Activated gamma-delta T cell treated with anti-CD3 and anti-CD28 coated beads, Interleukin-2, amount 50 U/mL, for 16 hours (primary cell): Measurements from ENCODE around the gene NAPEPLD.
"Not testable (repeated sequence)": the region's sequence is repeated elsewhere in the genome, so short reads cannot be mapped to it uniquely, and the experiment has no call there.

Source experiments
- DNase-seq: peaks from one replicate; pipeline ENCODE4 v3.0.0-alpha.2; 2020; ENCODE audit warnings: low read depth

The NAPEPLD gene

DNA sequence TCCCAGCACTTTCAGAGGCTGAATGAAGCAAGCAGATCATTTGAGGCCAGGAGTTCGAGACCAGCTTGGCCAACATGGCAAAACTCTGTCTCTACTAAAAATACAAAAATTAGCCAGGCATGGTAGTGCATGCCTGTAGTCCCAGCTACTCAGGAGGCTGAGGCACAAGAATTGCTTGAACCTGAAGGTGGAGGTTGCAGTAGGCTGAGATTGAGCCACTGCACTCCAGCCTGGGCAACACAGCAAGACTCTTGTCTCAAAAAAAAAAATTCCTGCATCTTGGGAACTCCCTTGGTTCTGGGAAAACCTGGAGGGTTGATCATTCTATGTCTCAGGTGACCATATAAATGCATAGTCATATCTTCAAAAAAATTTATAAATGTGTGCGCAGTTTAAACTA is 4.1 kb downstream of the NAPEPLD start:
- DNase-seq, result not testable (repeated sequence)

DNA sequence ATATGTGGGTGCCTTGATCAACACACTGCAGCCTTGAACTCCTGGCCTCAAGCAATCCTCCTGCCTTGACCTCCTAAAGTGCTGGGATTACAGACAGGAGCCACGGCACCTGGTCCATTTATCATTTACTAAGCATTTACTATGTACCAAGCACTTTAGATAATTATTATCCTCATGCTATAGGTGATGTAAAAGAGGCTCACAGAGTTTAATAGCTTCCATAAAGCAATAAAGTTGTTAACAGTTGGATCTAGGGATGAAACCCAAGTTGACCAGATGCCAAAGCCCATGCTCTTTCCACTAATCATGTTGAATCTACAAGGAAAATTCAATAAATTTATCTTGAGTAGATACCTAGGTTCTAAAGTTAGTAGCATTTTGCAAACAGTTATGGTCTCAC is 5.0 kb downstream of the NAPEPLD start:
- no peak for DNase-seq

DNA sequence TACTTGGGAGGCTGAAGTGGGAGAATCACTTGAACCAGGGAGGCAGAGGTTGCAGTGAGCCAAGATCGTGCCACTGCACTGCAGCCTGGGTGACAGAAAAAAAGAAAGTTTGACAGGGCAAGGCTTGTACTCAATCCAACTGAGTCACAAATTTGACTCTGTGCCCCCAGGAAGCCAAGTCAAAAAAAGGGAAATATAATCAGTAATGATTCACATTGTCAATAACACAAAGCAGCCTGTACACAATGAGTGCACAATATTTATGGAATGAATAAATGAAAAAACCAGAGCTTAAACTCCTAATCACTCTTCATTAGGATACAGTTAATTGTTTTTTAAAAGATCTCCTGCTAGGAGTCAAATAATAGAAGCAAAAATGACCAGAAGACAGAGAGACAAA is 6.4 kb downstream of the NAPEPLD start:
- DNase-seq, result no peak

GRCh38 chr7:103141753-103142404 is 7.0 kb downstream of the NAPEPLD start:
- DNase-seq, result no peak

GRCh38 chr7:103140685-103141084 is 8.2 kb downstream of the NAPEPLD start:
- no peak for DNase-seq

DNA sequence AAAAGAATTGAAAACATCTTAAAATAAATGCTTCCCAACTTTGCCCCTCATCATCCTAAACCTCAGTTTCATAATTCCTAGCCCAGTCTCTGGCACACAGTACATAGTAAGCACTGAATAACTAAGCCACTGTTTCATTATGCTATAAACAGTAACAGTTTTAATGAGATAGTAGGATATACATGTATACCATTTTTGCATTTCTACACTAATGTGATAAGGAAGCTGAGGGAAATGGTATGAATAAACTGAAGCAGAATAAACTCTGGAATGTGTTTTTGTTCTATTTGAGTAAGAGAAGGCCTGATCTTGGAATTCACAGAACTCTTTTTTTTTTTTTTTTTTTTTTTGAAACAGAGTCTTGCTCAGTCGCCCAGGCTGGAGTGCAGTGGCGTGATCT is 8.8 kb downstream of the NAPEPLD start:
- DNase-seq, result no peak

- DNase-seq, result no peak
These were observed 13.9 kb downstream of the NAPEPLD start for GRCh38 chr7:103134836-103135554.

DNA sequence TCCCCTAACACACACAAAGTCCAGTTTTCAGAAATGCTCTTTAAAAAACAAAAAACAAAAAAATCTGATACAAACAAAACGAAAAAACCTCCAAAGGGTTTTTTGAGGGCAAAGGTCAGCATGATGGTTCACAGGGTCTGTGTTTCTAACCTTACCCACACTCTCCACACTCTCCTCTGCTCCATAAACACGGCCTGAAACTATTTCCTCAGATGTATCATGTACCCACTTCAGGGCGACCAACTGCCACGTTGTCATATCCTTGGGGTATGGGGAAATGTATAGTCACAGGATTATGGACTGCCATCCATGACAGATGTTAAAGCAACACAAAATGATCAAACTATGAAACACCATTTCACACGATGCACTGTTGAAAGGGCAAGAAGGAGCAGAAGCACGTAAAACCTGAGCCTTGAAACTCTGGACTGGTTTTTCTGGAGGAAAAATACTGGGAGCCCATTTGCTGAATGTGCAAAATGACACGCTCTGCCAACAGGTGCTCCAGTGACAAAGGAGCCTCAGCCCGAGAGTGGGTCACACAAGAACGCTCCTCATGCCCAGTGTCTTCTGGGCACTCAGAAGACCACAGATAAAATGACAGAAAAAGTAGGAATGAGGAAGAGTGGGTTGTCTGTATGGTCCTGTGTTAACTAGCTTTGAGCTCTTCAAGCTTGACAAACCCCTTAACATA is 15.8 kb downstream of the NAPEPLD start:
- DNase-seq, result no peak

- DNase-seq, result no peak
These were observed 17.8 kb downstream of the NAPEPLD start for GRCh38 chr7:103130901-103131624.

- DNase-seq, result no peak
These were observed 19.0 kb downstream of the NAPEPLD start for GRCh38 chr7:103129702-103130549.

GRCh38 chr7:103127006-103127405 is 21.9 kb downstream of the NAPEPLD start:
- DNase-seq, result no peak

- no peak for DNase-seq
These were observed 24.4 kb downstream of the NAPEPLD start for GRCh38 chr7:103124429-103124979.

DNA sequence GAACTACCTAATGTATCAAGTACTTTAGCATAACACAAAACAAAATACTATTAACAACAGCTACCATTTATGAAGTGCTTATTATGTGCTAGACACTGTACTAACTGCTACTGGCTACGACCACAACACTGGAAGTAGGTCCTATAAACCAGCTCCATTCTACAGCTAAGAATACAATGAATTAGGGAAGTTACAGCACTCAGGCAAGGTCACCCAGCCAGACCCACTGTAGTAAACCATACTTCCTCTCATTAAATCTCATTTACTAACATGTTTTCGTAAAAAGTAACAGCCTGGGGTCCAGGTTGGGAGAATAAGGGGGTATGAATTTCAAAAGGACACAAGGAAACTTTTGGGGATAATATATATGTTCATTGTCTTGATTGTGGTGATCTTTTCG is 25.4 kb downstream of the NAPEPLD start:
- DNase-seq, result no peak

DNA sequence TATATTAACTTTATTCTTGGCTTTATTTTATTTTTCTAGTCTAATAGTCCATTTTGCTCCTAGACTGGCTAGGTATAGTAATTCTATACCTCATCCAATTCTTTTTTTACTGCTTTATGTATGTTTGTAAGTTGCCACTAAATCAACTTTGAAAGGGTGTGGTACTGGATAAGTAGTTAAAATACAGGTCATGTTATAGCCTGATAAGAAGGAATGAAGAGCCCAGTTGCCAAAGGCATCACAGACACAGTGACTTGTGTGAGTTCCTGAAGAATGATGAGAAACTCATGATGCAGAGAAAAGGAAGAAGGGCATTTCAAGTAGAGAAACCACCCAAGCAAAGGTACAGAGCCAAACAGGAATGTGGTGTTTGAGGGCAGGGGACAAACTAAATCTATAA is 27.3 kb downstream of the NAPEPLD start:
- no peak for DNase-seq

DNA sequence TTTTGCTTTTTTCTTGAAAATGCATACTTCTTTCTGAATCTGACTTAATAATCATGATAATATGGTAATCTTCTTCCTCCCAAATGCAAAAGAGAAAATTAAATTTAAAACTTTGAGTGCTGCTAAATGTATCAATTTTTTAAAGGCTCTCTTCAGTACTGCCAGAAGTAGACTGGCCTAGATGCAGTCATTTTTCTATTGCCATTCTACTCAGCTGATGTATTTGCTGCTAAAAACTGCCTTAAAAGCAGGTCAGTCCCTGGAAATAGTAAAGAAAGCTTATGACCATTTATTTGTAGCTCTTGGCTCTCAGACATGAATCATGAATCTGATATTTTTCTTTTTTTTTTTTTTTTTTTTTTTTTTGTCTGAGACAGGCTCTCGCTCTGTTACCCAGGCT is 28.5 kb downstream of the NAPEPLD start:
- DNase-seq, result no peak

- no peak for DNase-seq
These were observed 29.1 kb downstream of the NAPEPLD start for GRCh38 chr7:103119791-103120291.

DNA sequence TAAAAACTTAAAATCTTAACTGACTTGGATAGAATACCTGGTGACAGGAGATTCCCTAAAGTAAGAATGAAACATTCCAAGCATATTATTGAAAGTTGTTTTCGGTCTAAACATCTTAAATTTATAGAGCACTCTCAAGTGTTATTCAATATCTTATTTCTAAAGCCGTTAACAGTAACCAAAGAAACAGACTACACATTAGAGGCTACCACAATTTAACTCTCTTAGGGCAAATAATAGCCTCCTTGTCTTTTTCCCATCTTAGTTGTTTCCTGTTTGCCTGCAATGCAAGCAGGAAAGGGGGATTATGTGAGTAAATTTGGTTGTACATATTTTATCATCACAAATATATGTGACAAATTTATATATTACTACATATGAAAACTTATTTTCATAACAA is 31.4 kb downstream of the NAPEPLD start:
- DNase-seq, result no peak

DNA sequence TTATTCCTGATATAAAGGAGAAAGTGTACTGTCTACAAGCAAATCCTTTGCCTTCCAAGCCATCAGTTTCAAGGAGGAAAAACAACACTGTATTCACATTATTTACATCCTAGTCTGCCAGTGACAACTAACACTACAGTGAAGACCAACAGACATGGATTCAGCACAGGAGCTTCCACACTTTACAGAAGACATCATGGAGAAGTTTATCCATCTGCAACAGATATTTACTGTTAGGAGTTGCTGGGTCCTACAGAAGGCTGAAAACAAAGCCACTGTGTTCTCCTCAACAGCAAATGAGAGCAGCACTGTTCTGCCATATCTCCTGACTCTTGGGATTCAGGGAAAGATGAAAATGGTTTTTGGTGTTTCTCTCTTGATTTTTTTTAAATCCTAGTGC is 31.9 kb downstream of the NAPEPLD start:
- DNase-seq, result no peak

DNA sequence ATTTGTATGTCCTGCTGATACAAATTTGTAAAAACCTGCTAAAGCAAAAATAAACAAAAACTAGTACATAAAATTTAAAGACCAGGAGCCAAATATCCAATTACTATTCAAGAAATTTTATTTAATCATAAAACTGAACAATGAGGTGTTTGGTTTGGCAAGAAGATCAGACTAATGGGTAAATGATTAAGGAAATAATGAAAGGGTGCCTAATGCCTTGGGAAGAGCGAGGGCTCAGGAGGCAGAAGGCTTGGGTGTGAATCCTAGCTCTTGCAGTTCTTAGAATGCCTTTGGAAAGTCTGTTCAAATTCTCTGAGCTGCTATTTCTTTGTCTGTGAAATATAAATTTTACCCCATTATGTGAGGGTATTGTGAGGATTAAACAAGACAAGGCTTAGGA is 32.4 kb downstream of the NAPEPLD start:
- no peak for DNase-seq

DNA sequence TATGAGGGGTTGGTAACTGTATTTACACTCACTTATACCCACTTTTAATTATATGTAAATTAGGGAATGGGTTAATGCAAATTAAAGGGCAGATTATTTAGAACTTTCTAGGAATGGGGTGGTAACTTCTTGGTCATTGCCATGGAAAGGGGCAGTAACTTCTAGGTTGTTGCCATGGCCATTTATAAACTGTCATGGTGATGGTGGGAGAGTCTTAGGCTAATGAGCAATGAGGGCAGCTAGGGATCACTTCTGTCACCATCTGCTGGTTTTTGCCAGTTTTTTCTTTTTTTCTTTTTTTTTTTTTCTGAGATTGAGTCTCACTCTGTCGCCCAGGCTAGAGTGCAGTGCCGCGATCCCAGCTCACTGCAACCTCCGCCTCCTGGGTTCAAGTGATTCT is 33.1 kb downstream of the NAPEPLD start:
- DNase-seq, result no peak

- no peak for DNase-seq
These were observed 34.3 kb downstream of the NAPEPLD start for GRCh38 chr7:103114576-103115008.
